SK-N-SH (cell line): ENCODE results near the gene GJA3. TPM values are rescaled to one million over a fixed set of nuclear protein-coding genes. Genes with fewer than 3 reads are reported as not detected.

Experiments used
- CTCF ChIA-PET: fragments of 300-600, 350-600 bp; formaldehyde crosslinking; extraction: SDS; loops from one replicate; lab custom pipeline; 2021; lab: Yijun Ruan, JAX
- POLR2A ChIA-PET: fragments of 350-600 bp; sonication (Branson Sonifier 250); formaldehyde crosslinking; extraction: SDS; loops from one replicate; lab custom pipeline; 2020; ENCODE audit warnings: antibody characterized with exemption, inconsistent platforms; lab: Yijun Ruan, JAX
- DNase-seq: peaks from one replicate; pipeline ENCODE4 v3.0.0; 2012
- H2AFZ ChIP-seq: fragments of 200-600 bp; sonication (generic); 2 replicates; pipeline ENCODE4 v1.8.1; 2016; ENCODE audit warnings: antibody characterized with exemption, mild to moderate bottlenecking, low read depth
- H3F3A ChIP-seq: fragments of 200-600 bp; sonication (generic); replicated peaks from 2 replicates; pipeline ENCODE3; 2016; ENCODE audit warnings: antibody characterized with exemption, mild to moderate bottlenecking; ENCODE audit not compliant: insufficient read depth
- H3K27ac ChIP-seq, 2 experiments: fragments of 200-500 bp in 1 of 2; fragments of 200-600 bp in 1 of 2; sonication (Bioruptor generic) in 1 of 2; sonication (generic), shearing (Covaris generic) in 1 of 2; 2 replicates each; pipeline versions ENCODE4 v1.5.1 to v1.6.1; 2014 to 2016; ENCODE audit warnings: low read depth in 2 of 2, inconsistent platforms in 1 of 2, low read length in 1 of 2, mild to moderate bottlenecking in 1 of 2, mixed read lengths in 1 of 2
- H3K27me3 ChIP-seq: fragments of 200-600 bp; sonication (generic), shearing (Covaris generic); 2 replicates; pipeline ENCODE4 v1.6.1; 2016; ENCODE audit warnings: mixed run types; ENCODE audit not compliant: insufficient read depth
- H3K36me3 ChIP-seq, 2 experiments: fragments of 200-500 bp in 1 of 2; fragments of 200-600 bp in 1 of 2; sonication (Bioruptor generic) in 1 of 2; sonication (generic) in 1 of 2; replicated peaks in 1 of 2; 2 replicates each; pipeline versions ENCODE3 to v1.5.1; 2014 to 2016; ENCODE audit warnings: low read length in 1 of 2, mild to moderate bottlenecking in 1 of 2; ENCODE audit not compliant: insufficient read depth in 2 of 2, control insufficient read depth in 1 of 2
- H3K4me1 ChIP-seq, 2 experiments: fragments of 200-500 bp in 1 of 2; fragments of 200-600 bp in 1 of 2; sonication (Bioruptor generic) in 1 of 2; sonication (generic), shearing (Covaris generic) in 1 of 2; 2 replicates each; pipeline versions ENCODE4 v1.5.1 to v1.6.1; 2014 to 2016; ENCODE audit warnings: low read depth in 1 of 2, low read length in 1 of 2, mixed run types in 1 of 2; ENCODE audit not compliant: insufficient read depth in 2 of 2, control insufficient read depth in 1 of 2
- H3K4me2 ChIP-seq: fragments of 200-600 bp; sonication (generic), shearing (Covaris generic); 2 replicates; pipeline ENCODE4 v1.6.1; 2017; ENCODE audit warnings: mixed run types
- H3K4me3 ChIP-seq, 2 experiments: fragments of 200-500 bp in 1 of 2; fragments of 200-600 bp in 1 of 2; sonication (Bioruptor generic) in 1 of 2; sonication (generic), shearing (Covaris generic) in 1 of 2; 2 replicates each; pipeline versions ENCODE4 v1.5.1 to v1.8.1; 2014 to 2016; ENCODE audit warnings: low read depth in 2 of 2, inconsistent platforms in 1 of 2, low read length in 1 of 2, mild to moderate bottlenecking in 1 of 2, mixed read lengths in 1 of 2, moderate library complexity in 1 of 2
- H3K79me2 ChIP-seq: fragments of 200-600 bp; sonication (generic); 2 replicates; pipeline ENCODE4 v1.8.1; 2017; ENCODE audit warnings: mild to moderate bottlenecking; ENCODE audit not compliant: insufficient read depth
- H3K9ac ChIP-seq: fragments of 200-600 bp; sonication (generic); 2 replicates; pipeline ENCODE4 v1.6.1; 2017; ENCODE audit warnings: mixed run types
- H3K9me2 ChIP-seq: fragments of 200-600 bp; sonication (generic); 2 replicates; pipeline ENCODE4 v1.6.1; 2017; ENCODE audit warnings: mixed run types
- H3K9me3 ChIP-seq: fragments of 200-600 bp; sonication (generic); 2 replicates; pipeline ENCODE4 v1.6.1; 2017; ENCODE audit warnings: mixed run types, mild to moderate bottlenecking, moderate library complexity
- H4K20me1 ChIP-seq: fragments of 200-600 bp; sonication (generic); 2 replicates; pipeline ENCODE4 v1.6.1; 2017; ENCODE audit warnings: mild to moderate bottlenecking, mixed run types; ENCODE audit not compliant: insufficient read depth
- ELF1 ChIP-seq: IDR thresholded peaks from 2 replicates; pipeline ENCODE4 v1.4.0; 2012
- EZH2phosphoT487 ChIP-seq: fragments of 200-600 bp; sonication (generic); IDR thresholded peaks from 2 replicates; pipeline ENCODE4 v1.6.1; 2017; ENCODE audit warnings: low read depth, mixed run types, mild to moderate bottlenecking, antibody characterized with exemption, moderate library complexity, borderline replicate concordance
- FOXJ3 ChIP-seq: sonication (generic); formaldehyde crosslinking; IDR thresholded peaks from 2 replicates; pipeline ENCODE4 v1.5.1; 2020; ENCODE audit warnings: mild to moderate bottlenecking, missing genetic modification reagents
- GABPA ChIP-seq: IDR thresholded peaks from 2 replicates; pipeline ENCODE4 v1.4.0; 2012; ENCODE audit warnings: low read depth, mild to moderate bottlenecking
- GATA2 ChIP-seq: sonication (generic); formaldehyde crosslinking; IDR thresholded peaks from 2 replicates; pipeline ENCODE4 v1.5.0; 2020; ENCODE audit warnings: mild to moderate bottlenecking, missing genetic modification reagents
- JUND ChIP-seq: IDR thresholded peaks from 2 replicates; pipeline ENCODE4 v1.4.0; 2012
- MAX ChIP-seq: IDR thresholded peaks from 2 replicates; pipeline ENCODE4 v1.4.0; 2012; ENCODE audit warnings: low read depth
- MEF2A ChIP-seq: IDR thresholded peaks from 2 replicates; pipeline ENCODE4 v1.4.0; 2012; ENCODE audit warnings: low read depth, borderline replicate concordance
- MXI1 ChIP-seq: IDR thresholded peaks from 2 replicates; pipeline ENCODE4 v1.6.1; 2012; ENCODE audit warnings: mild to moderate bottlenecking, low read depth, low read length, improper control_type of control experiment
- NFIC ChIP-seq: IDR thresholded peaks from 2 replicates; pipeline ENCODE4 v1.4.0; 2012; ENCODE audit warnings: borderline replicate concordance
- PBX3 ChIP-seq: IDR thresholded peaks from 2 replicates; pipeline ENCODE4; 2012
- POLR2AphosphoS5 ChIP-seq: IDR thresholded peaks from 2 replicates; pipeline ENCODE4 v1.6.1; 2012; ENCODE audit warnings: low read depth, low read length
- RCOR1 ChIP-seq: fragments of 150-350 bp; IDR thresholded peaks from 2 replicates; pipeline ENCODE4 v1.6.1; 2017; ENCODE audit warnings: antibody characterized with exemption, low read length
- RFX5 ChIP-seq: IDR thresholded peaks from 2 replicates; pipeline ENCODE4 v1.6.1; 2012; ENCODE audit warnings: mild to moderate bottlenecking, improper control_type of control experiment, low read length
- RXRA ChIP-seq: IDR thresholded peaks from 2 replicates; pipeline ENCODE4 v1.4.0; 2012; ENCODE audit warnings: low read depth, mild to moderate bottlenecking, borderline replicate concordance
- SIN3A ChIP-seq: IDR thresholded peaks from 2 replicates; pipeline ENCODE4 v1.6.1; 2012; ENCODE audit warnings: low read depth, mild to moderate bottlenecking, low read length, moderate library complexity, borderline replicate concordance
- SMC3 ChIP-seq: IDR thresholded peaks from 2 replicates; pipeline ENCODE4 v1.6.1; 2012; ENCODE audit warnings: low read depth, low read length, improper control_type of control experiment
- TAF1 ChIP-seq: IDR thresholded peaks from 2 replicates; pipeline ENCODE4 v1.6.1; 2012; ENCODE audit warnings: low read depth, mild to moderate bottlenecking, low read length, moderate library complexity, borderline replicate concordance
- YY1 ChIP-seq: IDR thresholded peaks from 2 replicates; pipeline ENCODE4 v1.4.0; 2012; ENCODE audit warnings: low read depth, mild to moderate bottlenecking
- ZBTB33 ChIP-seq: IDR thresholded peaks from 2 replicates; pipeline ENCODE4 v1.4.0; 2012; ENCODE audit warnings: low read depth, borderline replicate concordance
- WGBS: methylation state at CpG from one replicate; pipeline ENCODE4 v1.1.6; 2017; ENCODE audit warnings: low lambda C conversion rate; 5-methylcytosine and 5-hydroxymethylcytosine counted together
- polyA plus RNA-seq, 3 experiments: library from polyadenylated mRNA; depleted of rRNA; stranded (reverse); fragments of >200 nt; gene quantifications; 2 replicates each; pipeline ENCODE4 v1.2.3, GENCODE V29; 2012
- TF ChIP-seq, protein P1 (sequence below): fragments of 150-350 bp; IDR thresholded peaks from 2 replicates; pipeline ENCODE4 v1.6.1; 2016; ENCODE audit warnings: mild to moderate bottlenecking, low read depth, low read length
- TF ChIP-seq, protein P2 (sequence below): IDR thresholded peaks from 2 replicates; pipeline ENCODE4 v1.4.0; 2012; ENCODE audit warnings: low read depth, borderline replicate concordance

Gene GJA3
- polyA plus RNA-seq, 1 of the 3 experiments (the other 2 are of a cell fraction): not detected

DNA sequence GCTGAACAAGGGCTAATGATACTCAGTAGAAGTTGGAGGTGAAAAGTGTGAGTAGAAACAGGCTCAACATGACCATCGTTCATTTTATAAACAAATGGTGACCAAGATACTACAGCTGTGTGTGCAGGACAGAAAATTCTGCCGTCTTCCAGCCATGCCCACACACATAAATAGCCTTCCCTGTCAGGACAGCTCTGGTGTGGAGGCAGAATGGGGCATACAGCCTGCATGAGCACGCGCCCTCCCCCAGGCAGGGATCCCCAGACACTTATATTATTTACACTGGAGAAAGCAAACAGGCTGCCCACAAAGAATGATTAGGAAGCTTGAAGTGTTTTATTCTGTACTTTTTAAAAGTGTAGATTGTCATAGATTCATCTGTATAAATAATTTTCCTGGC lies 20.4 kb downstream of the GJA3 start (continued):
- TF ChIP-seq PBX3: no peak
- TF ChIP-seq RCOR1: no peak
- no peak for TF ChIP-seq SIN3A
- TF ChIP-seq SMC3: no peak
- TF ChIP-seq MXI1: no peak
- TF ChIP-seq GATA2 (CRISPR knock-in tag): no peak
- TF ChIP-seq, all 33 proteins: peak for 0

GRCh38 chr13:20137875-20138274 lies 23.0 kb downstream of the GJA3 start:
- H3K79me2 ChIP-seq: no peaks in the 10 kb centered on the region
- WGBS: 29% methylated on average over 2 of the region's 2 CpGs

More at GRCh38 chr13:20137875-20138274, 23.0 kb downstream of the GJA3 start:
- Histone ChIP-seq H3K4me1 (peaks cover 0 to 6% of the 10 kb centered on the region in 2 experiments; a peak in 1 of 4 replicates), H3K9ac (no peak overlapping the region), H3K27ac (no peak overlapping the region), H4K20me1 (no peaks in the 10 kb centered on the region), H3F3A (no peaks in the 10 kb centered on the region), H3K4me2 (no peak overlapping the region), H3K27me3 (peaks cover 61% of the 10 kb centered on the region), H2AFZ (no peak overlapping the region), H3K36me3 (no peaks in the 10 kb centered on the region), H3K9me3 (no peaks in the 10 kb centered on the region), H3K4me3 (no peak overlapping the region), H3K9me2 (no peaks in the 10 kb centered on the region)
- CTCF ChIA-PET: interaction anchor here (1.0 to 2.1 kb wide), 4 partner anchors 9 to 26 kb away, joined by 3 to 8 read pairs (median 3); no protein-coding TSS in a partner anchor
- DNase-seq: no peak
- TF ChIP-seq GABPA (no peak), TAF1 (no peak), ELF1 (no peak), SIN3A (no peak), MEF2A (no peak), NFIC (no peak), JUND (no peak), RFX5 (no peak), SMC3 (no peak), MAX (no peak), YY1 (no peak), FOXJ3 (CRISPR knock-in tag) (no peak), ZBTB33 (no peak), RXRA (no peak), PBX3 (no peak), POLR2AphosphoS5 (no peak), RCOR1 (no peak), EZH2phosphoT487 (no peak)
- TF ChIP-seq, protein P1, sequence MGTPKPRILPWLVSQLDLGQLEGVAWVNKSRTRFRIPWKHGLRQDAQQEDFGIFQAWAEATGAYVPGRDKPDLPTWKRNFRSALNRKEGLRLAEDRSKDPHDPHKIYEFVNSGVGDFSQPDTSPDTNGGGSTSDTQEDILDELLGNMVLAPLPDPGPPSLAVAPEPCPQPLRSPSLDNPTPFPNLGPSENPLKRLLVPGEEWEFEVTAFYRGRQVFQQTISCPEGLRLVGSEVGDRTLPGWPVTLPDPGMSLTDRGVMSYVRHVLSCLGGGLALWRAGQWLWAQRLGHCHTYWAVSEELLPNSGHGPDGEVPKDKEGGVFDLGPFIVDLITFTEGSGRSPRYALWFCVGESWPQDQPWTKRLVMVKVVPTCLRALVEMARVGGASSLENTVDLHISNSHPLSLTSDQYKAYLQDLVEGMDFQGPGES: no peak
- TF ChIP-seq, protein P2, sequence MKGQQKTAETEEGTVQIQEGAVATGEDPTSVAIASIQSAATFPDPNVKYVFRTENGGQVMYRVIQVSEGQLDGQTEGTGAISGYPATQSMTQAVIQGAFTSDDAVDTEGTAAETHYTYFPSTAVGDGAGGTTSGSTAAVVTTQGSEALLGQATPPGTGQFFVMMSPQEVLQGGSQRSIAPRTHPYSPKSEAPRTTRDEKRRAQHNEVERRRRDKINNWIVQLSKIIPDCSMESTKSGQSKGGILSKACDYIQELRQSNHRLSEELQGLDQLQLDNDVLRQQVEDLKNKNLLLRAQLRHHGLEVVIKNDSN: no peak
- POLR2A ChIA-PET: no interaction called here
